ENCODE measurements around the gene TECPR2. TPM values are rescaled to one million over a fixed set of nuclear protein-coding genes. Genes with fewer than 3 reads are reported as not detected.
"Not testable (repeated sequence)": the region's sequence is repeated elsewhere in the genome, so short reads cannot be mapped to it uniquely, and the experiment has no call there.

The TECPR2 gene
- total and polyA plus RNA-seq, 2 donors from 2014 or later = 6.0 to 30.2 TPM

GRCh38 chr14:102348376-102348775 lies 14.4 kb upstream of the TECPR2 start:
- FAIRE-seq = no peak
- Histone ChIP-seq H3K27ac (ENCODE audit: low read depth in 2 of 2, low read length in 2 of 2) (no peak overlapping the region), H3K4me1 (ENCODE audit: control insufficient read depth in 2 of 3, insufficient read depth in 2 of 3, low read depth in 1 of 3, low read length in 3 of 3) (no peaks in the 10 kb centered on the region), H3K9me3 (ENCODE audit: control insufficient read depth in 2 of 3, insufficient read depth in 1 of 3, low read length in 3 of 3) (no peaks in the 10 kb centered on the region), H3K4me3 (ENCODE audit: low read length in 3 of 3) (no peak overlapping the region), H3K27me3 (ENCODE audit: control insufficient read depth, insufficient read depth, low read length) (no peaks in the 10 kb centered on the region), H3K36me3 (ENCODE audit: control insufficient read depth in 2 of 3, insufficient read depth in 3 of 3, low read length in 3 of 3) (peaks cover 2 to 32% (median 26%) of the 10 kb centered on the region in 3 donors), H3K9ac (ENCODE audit: low read length in 3 of 3) (no peak overlapping the region)
- intact Hi-C loops (cut with DNase I) = no loop called here
- no peak for DNase-seq
- TF ChIP-seq CTCF (IDR thresholded peaks at IDR 0.05; ENCODE audit: borderline replicate concordance, extremely low read depth, insufficient read depth) = no peak

GRCh38 chr14:102351023-102351422 lies 11.7 kb upstream of the TECPR2 start:
- Histone ChIP-seq H3K4me1 (ENCODE audit: control insufficient read depth in 2 of 3, insufficient read depth in 2 of 3, low read depth in 1 of 3, low read length in 3 of 3) (no peaks in the 10 kb centered on the region), H3K4me3 (ENCODE audit: low read length in 3 of 3) (no peak overlapping the region), H3K36me3 (ENCODE audit: control insufficient read depth in 2 of 3, insufficient read depth in 3 of 3, low read length in 3 of 3) (peaks cover 4 to 32% (median 26%) of the 10 kb centered on the region in 3 donors), H3K27me3 (ENCODE audit: control insufficient read depth, insufficient read depth, low read length) (no peaks in the 10 kb centered on the region), H3K27ac (ENCODE audit: low read depth in 2 of 2, low read length in 2 of 2) (peak overlapping the region in 1 of 2 donors; percentile 3), H3K9me3 (ENCODE audit: control insufficient read depth in 2 of 3, insufficient read depth in 1 of 3, low read length in 3 of 3) (no peaks in the 10 kb centered on the region), H3K9ac (ENCODE audit: low read length in 3 of 3) (no peak overlapping the region)
- intact Hi-C loops (cut with DNase I) = no loop called here
- FAIRE-seq = no peak
- peak in 1 of 5 donors; percentile 4 for DNase-seq
- no peak for TF ChIP-seq CTCF (IDR thresholded peaks at IDR 0.05; ENCODE audit: borderline replicate concordance, extremely low read depth, insufficient read depth)

GRCh38 chr14:102351593-102351992 lies 11.1 kb upstream of the TECPR2 start:
- peaks cover 6 to 38% (median 28%) of the 10 kb centered on the region in 3 donors for H3K36me3 ChIP-seq (ENCODE audit: control insufficient read depth in 2 of 3, insufficient read depth in 3 of 3, low read length in 3 of 3)
- H3K4me3 ChIP-seq (ENCODE audit: low read length in 3 of 3); H3K9me3 ChIP-seq (ENCODE audit: control insufficient read depth in 2 of 3, insufficient read depth in 1 of 3, low read length in 3 of 3); FAIRE-seq; intact Hi-C loops (cut with DNase I); H3K9ac ChIP-seq (ENCODE audit: low read length in 3 of 3); H3K27me3 ChIP-seq (ENCODE audit: control insufficient read depth, insufficient read depth, low read length); H3K4me1 ChIP-seq (ENCODE audit: control insufficient read depth in 2 of 3, insufficient read depth in 2 of 3, low read depth in 1 of 3, low read length in 3 of 3): not testable (repeated sequence)
- peak in 2 of 5 donors; percentile 8 to 31 for DNase-seq
- H3K27ac ChIP-seq (ENCODE audit: low read depth in 2 of 2, low read length in 2 of 2) = peak overlapping the region in 1 of 2 donors; percentile 3

DNA sequence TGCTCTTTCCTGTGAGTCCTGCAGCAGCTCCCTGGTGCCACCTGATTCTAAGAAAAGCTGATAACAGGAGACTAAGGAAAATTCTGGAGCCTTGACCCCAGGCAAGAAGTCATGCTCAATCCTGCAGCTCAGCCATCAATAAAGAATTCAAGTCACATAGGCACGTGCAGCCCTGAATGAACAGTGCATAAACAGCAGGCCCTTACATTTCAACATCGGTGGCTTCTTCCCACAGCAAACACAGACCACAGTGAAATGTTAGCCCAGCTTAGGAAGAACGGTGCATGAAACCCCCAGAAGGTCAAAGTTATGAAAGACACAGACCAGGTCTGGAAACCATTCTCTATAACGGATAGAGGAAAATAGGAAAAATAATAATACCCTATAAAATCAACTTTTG lies 10.5 kb upstream of the TECPR2 start:
- no peaks in the 10 kb centered on the region for H3K9me3 ChIP-seq (ENCODE audit: control insufficient read depth in 2 of 3, insufficient read depth in 1 of 3, low read length in 3 of 3)
- no peak overlapping the region for H3K9ac ChIP-seq (ENCODE audit: low read length in 3 of 3)
- H3K27me3 ChIP-seq (ENCODE audit: control insufficient read depth, insufficient read depth, low read length) = no peaks in the 10 kb centered on the region
- FAIRE-seq (no peak), DNase-seq (no peak)
- H3K27ac ChIP-seq (ENCODE audit: low read depth in 2 of 2, low read length in 2 of 2) = no peak overlapping the region
- intact Hi-C loops (cut with DNase I) = no loop called here
- peaks cover 6 to 41% (median 26%) of the 10 kb centered on the region in 3 donors for H3K36me3 ChIP-seq (ENCODE audit: control insufficient read depth in 2 of 3, insufficient read depth in 3 of 3, low read length in 3 of 3)
- H3K4me1 ChIP-seq (ENCODE audit: control insufficient read depth in 2 of 3, insufficient read depth in 2 of 3, low read depth in 1 of 3, low read length in 3 of 3) = no peaks in the 10 kb centered on the region
- H3K4me3 ChIP-seq (ENCODE audit: low read length in 3 of 3) = no peak overlapping the region
- no peak for TF ChIP-seq CTCF (IDR thresholded peaks at IDR 0.05; ENCODE audit: borderline replicate concordance, extremely low read depth, insufficient read depth)
